HG02852 (cell line): ENCODE results near the gene IL16.
"Not testable (repeated sequence)": the region's sequence is repeated elsewhere in the genome, so short reads cannot be mapped to it uniquely, and the experiment has no call there.

Source experiments
- ATAC-seq: cut with Tn5 transposase; IDR thresholded peaks from one replicate; pipeline ENCODE4 v1.9.1; 2021; ENCODE audit warnings: mild to moderate bottlenecking, moderate library complexity; ENCODE audit not compliant: unreplicated experiment

Gene IL16

DNA sequence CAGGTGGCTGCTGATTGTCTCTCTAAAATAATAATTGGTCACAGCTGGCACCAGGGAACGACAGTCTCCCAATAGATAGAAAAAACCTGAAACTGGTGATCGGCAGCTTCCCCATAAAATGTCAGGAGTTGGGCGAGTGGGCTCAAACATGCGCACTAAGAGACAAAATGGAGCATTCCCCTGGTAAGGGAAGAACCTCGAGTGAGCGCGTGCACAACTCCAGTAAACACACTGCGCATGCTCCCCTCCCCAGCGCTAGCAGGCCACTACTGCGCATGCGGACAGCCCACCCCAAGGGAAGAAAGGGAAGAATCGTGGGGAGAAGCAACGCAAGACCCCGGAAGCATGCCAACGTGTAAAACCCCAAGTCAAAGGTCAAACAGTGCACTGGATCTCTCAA lies 134.9 kb downstream of the IL16 start:
- no peak for ATAC-seq

GRCh38 chr15:81332326-81332725 lies 135.6 kb downstream of the IL16 start:
- ATAC-seq = no peak

- ATAC-seq = no peak
Observed at GRCh38 chr15:81333363-81333762, 136.7 kb downstream of the IL16 start.

DNA sequence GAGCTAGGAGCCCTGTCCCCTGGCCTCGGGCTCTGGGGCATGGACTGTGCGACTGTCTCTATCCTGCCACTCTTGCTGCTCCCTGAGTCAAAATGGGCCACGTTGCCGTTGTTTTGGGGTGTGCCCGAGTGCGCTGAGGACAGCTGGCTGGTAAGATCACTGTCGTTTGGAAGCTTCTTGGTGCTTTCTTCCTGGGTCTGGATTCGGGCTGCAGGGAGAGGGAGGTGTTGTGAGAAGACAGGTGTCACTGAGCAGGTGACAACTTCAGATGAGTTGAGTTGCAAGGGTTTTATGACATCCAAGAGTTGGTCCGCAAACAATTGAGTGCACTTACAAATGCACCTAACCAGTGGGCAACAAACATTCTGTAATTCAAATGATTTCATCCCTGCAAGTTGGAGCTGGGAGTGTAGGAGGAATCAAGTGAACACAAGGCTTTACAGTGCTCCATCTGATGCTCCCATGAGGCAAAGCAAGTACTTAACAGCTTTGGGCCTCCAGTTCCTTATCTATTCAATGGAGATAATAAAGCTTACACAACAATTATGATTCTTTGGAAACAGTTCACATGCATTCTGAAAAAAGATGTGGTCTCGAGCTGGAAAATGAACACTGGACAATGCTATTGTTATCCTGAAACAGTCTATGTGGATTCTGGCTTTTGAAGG lies 138.2 kb downstream of the IL16 start:
- no peak for ATAC-seq

GRCh38 chr15:81335631-81336030 lies 139.0 kb downstream of the IL16 start:
- ATAC-seq = no peak

GRCh38 chr15:81336568-81336967 lies 139.9 kb downstream of the IL16 start:
- no peak for ATAC-seq

- ATAC-seq = no peak
Observed at GRCh38 chr15:81337241-81337640, 140.6 kb downstream of the IL16 start.

DNA sequence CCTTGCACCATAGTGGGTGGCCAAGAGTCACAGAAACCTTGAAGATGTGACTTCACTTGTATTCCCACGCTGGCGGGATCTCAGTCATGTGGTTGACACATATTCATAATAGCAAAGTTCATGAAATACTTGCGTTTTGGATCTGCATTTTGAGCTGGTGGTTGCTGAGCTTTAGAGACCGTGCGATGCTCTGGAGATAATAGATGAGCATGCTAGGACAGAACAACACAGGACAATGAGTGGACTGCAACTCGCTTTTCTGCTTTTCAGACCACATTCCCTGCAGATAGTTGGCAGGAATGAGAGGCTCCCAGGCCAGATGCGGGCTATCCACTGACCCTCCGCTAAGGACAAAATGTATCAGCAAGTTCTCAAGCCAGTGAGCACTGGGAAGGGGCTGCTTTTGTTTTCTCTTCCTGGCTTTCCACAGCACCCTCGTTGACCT lies 141.1 kb downstream of the IL16 start:
- no peak for ATAC-seq

GRCh38 chr15:81338170-81339007 lies 141.7 kb downstream of the IL16 start:
- no peak for ATAC-seq

GRCh38 chr15:81339321-81339720 lies 142.6 kb downstream of the IL16 start:
- ATAC-seq = no peak

- ATAC-seq = no peak
Observed at GRCh38 chr15:81339851-81340250, 143.2 kb downstream of the IL16 start.

GRCh38 chr15:81341351-81341750 lies 144.7 kb downstream of the IL16 start:
- ATAC-seq = no peak

DNA sequence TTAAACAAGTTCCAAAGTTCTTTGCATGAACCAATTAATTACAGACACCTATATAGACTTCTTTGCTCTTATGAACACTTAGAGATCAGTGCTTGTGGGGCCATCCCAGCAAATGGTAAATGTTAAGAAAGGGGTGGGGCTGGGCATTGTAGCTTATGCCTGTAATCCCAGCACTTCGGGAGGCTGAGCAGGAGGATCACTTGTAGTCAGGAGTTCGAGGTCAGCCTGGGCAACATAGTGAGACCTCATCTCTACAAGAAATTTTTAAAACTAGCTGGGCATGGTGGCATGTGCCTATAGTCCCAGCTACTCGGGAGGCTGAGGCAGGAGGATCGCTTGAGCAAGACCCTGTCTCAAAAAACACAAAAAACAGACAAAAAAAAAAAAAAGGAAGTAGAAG lies 146.7 kb downstream of the IL16 start:
- ATAC-seq = no peak

DNA sequence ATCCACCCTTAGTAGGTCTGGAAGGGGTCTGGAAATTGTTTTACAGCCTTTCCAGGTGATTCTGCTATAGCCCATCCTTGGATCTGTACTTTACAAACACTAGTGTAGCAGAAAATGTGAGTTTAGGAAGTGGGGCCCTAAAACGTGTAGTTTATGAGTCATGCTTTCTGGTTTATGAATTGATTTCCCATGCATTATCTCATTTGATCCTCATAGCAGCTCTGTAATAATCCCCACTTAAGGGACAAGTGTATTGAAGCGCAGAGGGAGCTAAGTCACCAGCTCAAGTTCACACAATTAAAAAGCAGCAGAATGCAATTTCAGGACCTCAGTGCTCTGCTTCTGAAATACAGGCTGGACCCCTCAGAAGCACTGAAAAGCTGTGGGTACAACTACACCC lies 149.9 kb downstream of the IL16 start:
- no peak for ATAC-seq

- no peak for ATAC-seq
Observed at GRCh38 chr15:81347910-81348309, 151.2 kb downstream of the IL16 start.

GRCh38 chr15:81348691-81349090 lies 152.0 kb downstream of the IL16 start:
- ATAC-seq = not testable (repeated sequence)

- no peak for ATAC-seq
Observed at GRCh38 chr15:81349271-81349670, 152.6 kb downstream of the IL16 start.

GRCh38 chr15:81351651-81352050 lies 155.0 kb downstream of the IL16 start:
- ATAC-seq = no peak

DNA sequence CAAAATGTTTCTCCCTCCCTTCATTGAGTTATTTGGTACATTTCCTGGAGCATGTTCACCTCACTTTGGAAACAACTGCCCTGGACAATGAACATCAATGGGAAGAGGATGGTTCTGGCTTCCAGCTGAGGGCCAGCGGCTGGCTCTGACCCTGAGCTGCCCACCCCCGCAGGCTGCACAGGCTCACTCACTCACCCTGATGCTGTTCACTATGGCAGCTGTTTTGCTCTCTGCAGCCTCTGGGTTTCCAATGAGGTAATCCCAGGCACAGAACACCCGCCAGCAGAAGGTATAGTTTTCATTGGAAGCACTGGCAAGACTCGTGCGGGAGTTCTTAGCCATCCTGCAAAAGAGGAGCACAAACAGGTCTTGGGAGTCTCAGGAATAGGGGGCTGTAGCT lies 159.6 kb downstream of the IL16 start:
- ATAC-seq = no peak

DNA sequence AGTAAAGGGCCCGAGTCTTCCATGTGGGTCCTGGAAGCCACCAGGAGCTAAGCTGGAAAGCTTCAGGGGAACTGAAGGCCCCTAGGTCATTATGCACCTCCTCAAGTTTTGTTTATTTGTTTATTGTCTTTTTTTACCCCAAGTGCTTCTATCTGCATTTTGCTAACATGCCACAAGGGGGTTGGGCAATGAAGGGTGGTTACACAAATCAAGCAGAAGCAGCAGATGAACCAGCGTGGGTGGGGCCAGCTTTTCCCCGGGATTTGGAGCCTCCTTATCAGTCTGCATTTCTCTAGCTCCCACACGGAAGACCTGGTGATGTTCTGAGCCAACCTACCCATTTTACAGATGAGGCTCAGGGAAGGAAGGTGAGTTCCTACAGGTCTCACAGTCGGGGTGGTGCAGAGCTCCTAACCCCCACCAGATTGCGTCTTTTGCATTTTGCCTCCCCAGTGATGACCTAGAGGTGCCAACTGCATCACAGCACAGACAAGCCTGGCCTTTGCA lies 160.6 kb downstream of the IL16 start:
- ATAC-seq = no peak

DNA sequence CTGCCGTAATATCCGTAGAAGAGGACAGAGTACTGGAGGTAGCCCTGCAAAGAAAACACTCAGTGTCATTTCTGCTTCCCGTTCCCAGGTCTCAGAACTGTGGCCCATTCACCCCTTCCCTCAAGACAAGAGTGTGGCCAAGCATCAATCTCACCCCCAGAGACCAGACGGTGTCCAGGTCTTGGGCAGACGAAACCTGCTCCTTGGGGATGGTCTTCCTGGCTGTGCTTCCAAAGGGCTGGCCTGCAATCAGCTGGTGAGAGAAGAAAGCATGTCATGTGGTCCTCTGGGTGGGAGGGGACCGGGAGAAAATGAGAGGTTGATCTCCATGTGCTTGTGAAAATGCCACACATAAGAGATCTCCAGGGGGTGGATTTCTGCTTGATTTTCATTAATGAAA lies 161.6 kb downstream of the IL16 start:
- no peak for ATAC-seq

- no peak for ATAC-seq
Observed at GRCh38 chr15:81360491-81360890, 163.8 kb downstream of the IL16 start.
